GM12878 (cell line): Measurements from ENCODE around the gene OLFML2A. TPM values are rescaled to one million over a fixed set of nuclear protein-coding genes. Genes with fewer than 3 reads are reported as not detected.

Experiments
- ATAC-seq: fragments of 200-7000 bp; cut with Tn5 transposase; 3 replicates; pipeline ENCODE4 v1.9.1; 2020; ENCODE audit warnings: mild to moderate bottlenecking, moderate library complexity
- BruUV-seq: library from RNA; stranded (reverse); fragments of 400-500 nt; replicated peaks from 2 replicates; lab custom pipeline; 2021; lab: Mats Ljungman, UMichigan
- CTCF ChIA-PET: fragments of 300-600 bp; sonication (Branson Sonifier 250); formaldehyde crosslinking; extraction: SDS; loops from one replicate; lab custom pipeline; 2021; ENCODE audit warnings: inconsistent platforms; lab: Yijun Ruan, JAX
- POLR2A ChIA-PET: fragments of 350-600 bp; formaldehyde crosslinking; extraction: SDS; loops from one replicate; lab custom pipeline; 2021; ENCODE audit warnings: inconsistent platforms; lab: Charles Lee
- RAD21 ChIA-PET: fragments of 300-600 bp; sonication (Branson Sonifier 250); formaldehyde crosslinking; loops from one replicate; lab custom pipeline; 2023; ENCODE audit warnings: antibody characterized with exemption; ENCODE audit not compliant: unreplicated experiment; lab: Charles Lee
- SMC1A ChIA-PET: fragments of 300-600 bp; sonication (Branson Sonifier 250); formaldehyde crosslinking; loops from one replicate; lab custom pipeline; 2023; ENCODE audit not compliant: unreplicated experiment, uncharacterized antibody; lab: Charles Lee
- DNase-seq: peaks from one replicate; pipeline ENCODE4 v3.0.0-alpha.2; 2011; ENCODE audit warnings: low read depth, low spot score
- FAIRE-seq: peaks from 3 replicates; lab custom pipeline; 2011; peaks lifted over from hg19 to GRCh38; lab: Jason Lieb, UNC
- H2AFZ ChIP-seq: 2 replicates; pipeline ENCODE4 v1.6.0; 2011; ENCODE audit warnings: low read depth, low read length, control low read depth; ENCODE audit not compliant: control insufficient read depth
- H3K27ac ChIP-seq: 2 replicates; pipeline ENCODE4 v1.5.1; 2011; ENCODE audit warnings: control low read depth; ENCODE audit not compliant: control insufficient read depth, insufficient read depth
- H3K27me3 ChIP-seq, 2 experiments: replicated peaks in 1 of 2; 2 replicates each; pipeline versions ENCODE4 v1.6.0 to v1.6.1; 2011; ENCODE audit warnings: low read length in 1 of 2; ENCODE audit not compliant: control insufficient read depth in 2 of 2, insufficient read depth in 2 of 2
- H3K36me3 ChIP-seq, 2 experiments: 2 replicates each; pipeline ENCODE4 v1.5.1; 2011; ENCODE audit warnings: low read length in 1 of 2; ENCODE audit not compliant: control insufficient read depth in 2 of 2, insufficient read depth in 2 of 2
- H3K4me1 ChIP-seq: 2 replicates; pipeline ENCODE4 v1.6.1; 2011; ENCODE audit warnings: mild to moderate bottlenecking, low read length, moderate library complexity, mixed read lengths; ENCODE audit not compliant: control insufficient read depth, insufficient read depth
- H3K4me2 ChIP-seq: 2 replicates; pipeline ENCODE4 v1.6.0; 2011; ENCODE audit warnings: control low read depth; ENCODE audit not compliant: control insufficient read depth, insufficient read depth
- H3K4me3 ChIP-seq: fragments of 200-600 bp; sonication (generic); 2 replicates; pipeline ENCODE4 v1.5.1; 2016
- H3K79me2 ChIP-seq: 2 replicates; pipeline ENCODE4 v1.6.0; 2011; ENCODE audit warnings: low read length; ENCODE audit not compliant: control insufficient read depth, insufficient read depth
- H3K9ac ChIP-seq: 2 replicates; pipeline ENCODE4 v1.8.0; 2011; ENCODE audit warnings: low read length, control low read depth, mixed read lengths; ENCODE audit not compliant: control insufficient read depth, insufficient read depth
- H3K9me3 ChIP-seq: replicated peaks from 3 replicates; pipeline ENCODE4 v1.5.1; 2011; ENCODE audit warnings: mild to moderate bottlenecking, low read length; ENCODE audit not compliant: control insufficient read depth, insufficient read depth
- H4K20me1 ChIP-seq: 2 replicates; pipeline ENCODE4 v1.6.0; 2011; ENCODE audit not compliant: control insufficient read depth, insufficient read depth
- ASH2L ChIP-seq: fragments of 300-600, 200-600 bp; sonication (generic); IDR thresholded peaks from 2 replicates; pipeline ENCODE4 v1.6.1; 2017; ENCODE audit warnings: low read depth, mild to moderate bottlenecking, borderline replicate concordance
- EGR1 ChIP-seq, 2 experiments: IDR thresholded peaks; 1 replicate in 1 of 2; 2 replicates in 1 of 2; pipeline ENCODE4 v1.6.1; 2011 to 2012; ENCODE audit warnings: low read depth in 2 of 2, low read length in 2 of 2, borderline replicate concordance in 1 of 2, mild to moderate bottlenecking in 1 of 2, moderate library complexity in 1 of 2
- MTA2 ChIP-seq: fragments of 450-650 bp; IDR thresholded peaks from 2 replicates; pipeline ENCODE4 v1.6.1; 2016; ENCODE audit warnings: low read depth, mild to moderate bottlenecking, moderate library complexity
- NKRF ChIP-seq: fragments of 450-650 bp; conservative IDR thresholded peaks from 2 replicates; pipeline ENCODE4 v1.6.1; 2017; ENCODE audit warnings: mild to moderate bottlenecking, moderate library complexity
- SIX5 ChIP-seq: IDR thresholded peaks from 2 replicates; pipeline ENCODE4 v1.6.1; 2011; ENCODE audit warnings: mild to moderate bottlenecking, low read depth, low read length, moderate library complexity; ENCODE audit not compliant: severe bottlenecking
- SMARCA5 ChIP-seq: fragments of 450-650 bp; IDR thresholded peaks from 2 replicates; pipeline ENCODE4 v1.6.1; 2017; ENCODE audit warnings: mild to moderate bottlenecking
- SRF ChIP-seq, 2 experiments: IDR thresholded peaks; 2 replicates each; pipeline ENCODE4 v1.6.1; 2011; ENCODE audit warnings: low read depth in 2 of 2, low read length in 2 of 2, mild to moderate bottlenecking in 1 of 2, moderate library complexity in 1 of 2
- TCF12 ChIP-seq: IDR thresholded peaks from 2 replicates; pipeline ENCODE4 v1.6.1; 2011; ENCODE audit warnings: low read depth, mild to moderate bottlenecking, low read length
- WRNIP1 ChIP-seq: IDR thresholded peaks from 2 replicates; pipeline ENCODE4 v1.6.1; 2011; ENCODE audit warnings: low read depth, low read length, improper control_type of control experiment, borderline replicate concordance
- ZNF24 ChIP-seq: fragments of 450-650 bp; IDR thresholded peaks from 2 replicates; pipeline ENCODE4 v1.6.1; 2017; ENCODE audit warnings: antibody characterized with exemption, mild to moderate bottlenecking
- WGBS: methylation state at CpG from one replicate; pipeline ENCODE4 v1.1.6; 2016; ENCODE audit warnings: low lambda C conversion rate; ENCODE audit not compliant: insufficient replicate concordance, insufficient coverage; ENCODE audit errors: missing lambda C conversion rate; 5-methylcytosine and 5-hydroxymethylcytosine counted together
- in situ Hi-C: fragments of 300-500 bp; cut with MboI; formaldehyde crosslinking; loops from 9 replicates; pipeline ENCODE4 v1.14.3; 2018; ENCODE audit warnings: mixed read lengths
- intact Hi-C: fragments of 100-400 bp; cut with micrococcal nuclease; formaldehyde crosslinking; loops from one replicate; pipeline ENCODE4 v1.14.2; 2022; ENCODE audit not compliant: unreplicated experiment
- polyA plus RNA-seq, 11 experiments: library from polyadenylated mRNA; depleted of rRNA in 4 of 11; unstranded in 6 of 11; stranded (reverse) in 5 of 11; fragments of >200 nt; fragmentation: Nextera tagmentation in 4 of 11; fragmentation: Illumina TruSeq in 1 of 11; extraction: Ambion mirVana in 4 of 11; extraction: Trizol in 1 of 11; gene quantifications; 1 replicate in 1 of 11; 2 replicates in 10 of 11; pipeline versions ENCODE4 v1.2.1 to v1.2.3, GENCODE V29; 2011 to 2016; ENCODE audit warnings: inconsistent platforms in 2 of 11, missing spikeins in 2 of 11, low read depth in 1 of 11
- total RNA-seq, 4 experiments: library from RNA; depleted of rRNA in 3 of 4; stranded (reverse); fragments of >200 nt in 3 of 4; fragmentation: Illumina TruSeq in 1 of 4; extraction: Trizol in 1 of 4; gene quantifications; 2 replicates each; pipeline versions ENCODE4 v1.2.1 to v1.2.3, GENCODE V29; 2013 to 2021
- TF ChIP-seq, protein P1 (sequence below): fragments of 450-650 bp; IDR thresholded peaks from 2 replicates; pipeline ENCODE4 v1.6.1; 2017; ENCODE audit warnings: low read depth, mild to moderate bottlenecking, moderate library complexity
- TF ChIP-seq, protein P2 (sequence below): IDR thresholded peaks from 2 replicates; pipeline ENCODE4 v1.6.1; 2011; ENCODE audit warnings: mild to moderate bottlenecking, low read depth, low read length, moderate library complexity; ENCODE audit not compliant: insufficient replicate concordance
- TF ChIP-seq, protein P3 (sequence below): fragments of 450-650 bp; IDR thresholded peaks from 2 replicates; pipeline ENCODE4 v1.6.1; 2017; ENCODE audit warnings: antibody characterized with exemption, mild to moderate bottlenecking, moderate library complexity

OLFML2A gene
- total and polyA plus RNA-seq, 10 of the 15 experiments (the other 5 are each of a cell fraction or from before 2014, with no cell fraction given) = 0.02 to 0.13 (median 0.10) TPM; not detected in 4

- H3K27me3 ChIP-seq = no peaks in the 10 kb centered on the region
- ATAC-seq (peak; percentile 15), FAIRE-seq (peak; percentile 18), DNase-seq (no peak)
- H3K4me2 ChIP-seq = peak overlapping the region; percentile 80
- peak overlapping the region; percentile 97 for H3K4me3 ChIP-seq
- no peaks in the 10 kb centered on the region for H3K36me3 ChIP-seq
- ChIA-PET CTCF (interaction anchor here (0.6 to 16.1 kb wide), 17 partner anchors 8 to 535 kb away, joined by 3 to 575 read pairs (median 4); partner anchors contain the start of genes ARPC5L, RPL35 and WDR38), POLR2A (interaction anchor here (0.6 to 4.5 kb wide), 24 partner anchors 9 to 993 kb away, joined by 3 to 41 read pairs (median 4); partner anchors contain the start of genes ARPC5L, HSPA5 and RPL35), SMC1A (interaction anchor here (0.8 to 9.9 kb wide), 15 partner anchors 10 to 378 kb away, joined by 3 to 233 read pairs (median 4); partner anchors contain the start of gene WDR38), RAD21 (interaction anchor here (0.6 to 6.7 kb wide), 13 partner anchors 9 to 152 kb away, joined by 3 to 180 read pairs (median 5); partner anchors contain the start of gene WDR38)
- H4K20me1 ChIP-seq = no peaks in the 10 kb centered on the region
- intact Hi-C loops = loop anchor here (5.0 kb wide), 1 partner anchor 352 kb away; the partner anchor contains the start of gene PSMB7
- H3K9me3 ChIP-seq = no peaks in the 10 kb centered on the region
- BruUV-seq = no TSS peak
- peak overlapping the region; percentile 65 for H2AFZ ChIP-seq
- in situ Hi-C loops = loop anchor here (5.0 kb wide), 3 partner anchors 83 to 603 kb away; partner anchors contain the start of genes SCAI and WDR38
- 4% methylated on average over 51 of the region's 56 CpGs for WGBS
- H3K27ac ChIP-seq = peak overlapping the region; percentile 69
- peak overlapping the region; percentile 78 for H3K9ac ChIP-seq
- H3K4me1 ChIP-seq = peaks cover 21% of the 10 kb centered on the region
- H3K79me2 ChIP-seq = peaks cover 54% of the 10 kb centered on the region
- no peak for TF ChIP-seq WRNIP1
- TF ChIP-seq SIX5 = no peak
- peak; percentile 50; the same call in 1 of the 2 replicates for TF ChIP-seq NKRF
- TF ChIP-seq SMARCA5 = no peak
- TF ChIP-seq TCF12 = no peak
- TF ChIP-seq, protein P1, sequence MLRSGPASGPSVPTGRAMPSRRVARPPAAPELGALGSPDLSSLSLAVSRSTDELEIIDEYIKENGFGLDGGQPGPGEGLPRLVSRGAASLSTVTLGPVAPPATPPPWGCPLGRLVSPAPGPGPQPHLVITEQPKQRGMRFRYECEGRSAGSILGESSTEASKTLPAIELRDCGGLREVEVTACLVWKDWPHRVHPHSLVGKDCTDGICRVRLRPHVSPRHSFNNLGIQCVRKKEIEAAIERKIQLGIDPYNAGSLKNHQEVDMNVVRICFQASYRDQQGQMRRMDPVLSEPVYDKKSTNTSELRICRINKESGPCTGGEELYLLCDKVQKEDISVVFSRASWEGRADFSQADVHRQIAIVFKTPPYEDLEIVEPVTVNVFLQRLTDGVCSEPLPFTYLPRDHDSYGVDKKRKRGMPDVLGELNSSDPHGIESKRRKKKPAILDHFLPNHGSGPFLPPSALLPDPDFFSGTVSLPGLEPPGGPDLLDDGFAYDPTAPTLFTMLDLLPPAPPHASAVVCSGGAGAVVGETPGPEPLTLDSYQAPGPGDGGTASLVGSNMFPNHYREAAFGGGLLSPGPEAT = 0 out of 2 replicates have a peak, but pooled peaks have one; percentile 1
- TF ChIP-seq, protein P2, sequence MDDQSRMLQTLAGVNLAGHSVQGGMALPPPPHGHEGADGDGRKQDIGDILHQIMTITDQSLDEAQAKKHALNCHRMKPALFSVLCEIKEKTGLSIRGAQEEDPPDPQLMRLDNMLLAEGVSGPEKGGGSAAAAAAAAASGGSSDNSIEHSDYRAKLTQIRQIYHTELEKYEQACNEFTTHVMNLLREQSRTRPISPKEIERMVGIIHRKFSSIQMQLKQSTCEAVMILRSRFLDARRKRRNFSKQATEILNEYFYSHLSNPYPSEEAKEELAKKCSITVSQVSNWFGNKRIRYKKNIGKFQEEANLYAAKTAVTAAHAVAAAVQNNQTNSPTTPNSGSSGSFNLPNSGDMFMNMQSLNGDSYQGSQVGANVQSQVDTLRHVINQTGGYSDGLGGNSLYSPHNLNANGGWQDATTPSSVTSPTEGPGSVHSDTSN = no peak
- no peak for TF ChIP-seq ASH2L
- no peak for TF ChIP-seq SRF (IDR thresholded peaks at IDR 0.05; ENCODE audit: low read depth in 2 of 2, low read length in 2 of 2)
- no peak for TF ChIP-seq ZNF24
- no peak for TF ChIP-seq MTA2
- TF ChIP-seq, protein P3, sequence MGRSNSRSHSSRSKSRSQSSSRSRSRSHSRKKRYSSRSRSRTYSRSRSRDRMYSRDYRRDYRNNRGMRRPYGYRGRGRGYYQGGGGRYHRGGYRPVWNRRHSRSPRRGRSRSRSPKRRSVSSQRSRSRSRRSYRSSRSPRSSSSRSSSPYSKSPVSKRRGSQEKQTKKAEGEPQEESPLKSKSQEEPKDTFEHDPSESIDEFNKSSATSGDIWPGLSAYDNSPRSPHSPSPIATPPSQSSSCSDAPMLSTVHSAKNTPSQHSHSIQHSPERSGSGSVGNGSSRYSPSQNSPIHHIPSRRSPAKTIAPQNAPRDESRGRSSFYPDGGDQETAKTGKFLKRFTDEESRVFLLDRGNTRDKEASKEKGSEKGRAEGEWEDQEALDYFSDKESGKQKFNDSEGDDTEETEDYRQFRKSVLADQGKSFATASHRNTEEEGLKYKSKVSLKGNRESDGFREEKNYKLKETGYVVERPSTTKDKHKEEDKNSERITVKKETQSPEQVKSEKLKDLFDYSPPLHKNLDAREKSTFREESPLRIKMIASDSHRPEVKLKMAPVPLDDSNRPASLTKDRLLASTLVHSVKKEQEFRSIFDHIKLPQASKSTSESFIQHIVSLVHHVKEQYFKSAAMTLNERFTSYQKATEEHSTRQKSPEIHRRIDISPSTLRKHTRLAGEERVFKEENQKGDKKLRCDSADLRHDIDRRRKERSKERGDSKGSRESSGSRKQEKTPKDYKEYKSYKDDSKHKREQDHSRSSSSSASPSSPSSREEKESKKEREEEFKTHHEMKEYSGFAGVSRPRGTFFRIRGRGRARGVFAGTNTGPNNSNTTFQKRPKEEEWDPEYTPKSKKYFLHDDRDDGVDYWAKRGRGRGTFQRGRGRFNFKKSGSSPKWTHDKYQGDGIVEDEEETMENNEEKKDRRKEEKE = no peak
- TF ChIP-seq EGR1 (IDR thresholded peaks at IDR 0.05; ENCODE audit: borderline replicate concordance in 1 of 2, low read depth in 2 of 2, low read length in 2 of 2) = no peak
Observed at GRCh38 chr9:124769549-124770358, 7.2 kb upstream of the OLFML2A start.
